ENCODE results near the gene OCA2.
"Not testable (repeated sequence)": the region's sequence is repeated elsewhere in the genome, so short reads cannot be mapped to it uniquely, and the experiment has no call there.

Gene OCA2

GRCh38 chr15:27798807-27799206, 300.3 kb downstream of the OCA2 start:
- DNase-seq: no peak

- DNase-seq: no peak
Measured at GRCh38 chr15:27797765-27798164, 301.4 kb downstream of the OCA2 start.

DNA sequence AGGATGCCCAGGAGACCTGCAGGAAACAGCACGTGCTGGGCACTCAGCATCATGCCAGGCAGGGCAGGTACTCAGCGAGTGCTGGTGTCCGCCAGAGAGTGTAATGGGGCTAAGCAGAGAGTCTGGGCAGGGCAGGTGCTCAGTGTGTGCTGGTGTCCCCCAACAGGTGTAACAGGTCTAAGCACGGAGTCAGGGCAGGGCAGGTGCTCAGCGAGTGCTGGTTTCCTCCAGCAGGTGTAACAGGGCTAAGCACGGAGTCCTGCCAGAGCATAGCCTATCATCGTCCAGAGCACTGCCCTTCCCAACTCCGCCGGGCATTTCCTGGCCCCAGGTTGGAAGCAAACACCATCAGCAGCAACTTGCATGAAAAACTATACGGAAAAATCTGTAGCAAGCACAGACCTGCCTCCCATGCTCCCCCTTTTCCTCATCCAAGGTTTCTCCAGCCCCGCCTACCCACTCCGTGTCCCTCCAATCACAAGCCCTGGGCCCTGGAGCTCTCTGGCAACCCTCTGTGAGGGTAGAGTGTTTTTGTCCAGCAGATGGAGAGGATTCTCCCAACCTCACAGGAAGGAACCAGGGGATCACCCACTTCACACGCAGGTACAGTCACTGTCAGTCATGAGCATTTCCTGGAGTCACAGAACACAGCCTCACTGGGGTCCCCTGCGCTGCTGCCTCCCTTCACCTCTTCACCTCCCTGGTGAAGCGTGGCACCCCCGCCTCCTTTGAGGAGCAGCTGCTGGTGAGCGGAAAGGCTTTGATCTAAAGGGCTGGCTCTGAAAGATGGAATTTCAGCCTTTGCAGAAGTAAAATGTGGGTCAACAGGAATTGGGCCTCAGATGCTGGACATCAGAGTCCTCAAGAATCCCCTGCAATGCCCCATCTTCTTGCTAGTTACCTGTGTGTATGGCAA, 302.5 kb downstream of the OCA2 start:
- DNase-seq: no peak

GRCh38 chr15:27792756-27793264, 306.3 kb downstream of the OCA2 start:
- no peak for DNase-seq

- DNase-seq: no peak
Measured at GRCh38 chr15:27790270-27790669, 308.8 kb downstream of the OCA2 start.

DNA sequence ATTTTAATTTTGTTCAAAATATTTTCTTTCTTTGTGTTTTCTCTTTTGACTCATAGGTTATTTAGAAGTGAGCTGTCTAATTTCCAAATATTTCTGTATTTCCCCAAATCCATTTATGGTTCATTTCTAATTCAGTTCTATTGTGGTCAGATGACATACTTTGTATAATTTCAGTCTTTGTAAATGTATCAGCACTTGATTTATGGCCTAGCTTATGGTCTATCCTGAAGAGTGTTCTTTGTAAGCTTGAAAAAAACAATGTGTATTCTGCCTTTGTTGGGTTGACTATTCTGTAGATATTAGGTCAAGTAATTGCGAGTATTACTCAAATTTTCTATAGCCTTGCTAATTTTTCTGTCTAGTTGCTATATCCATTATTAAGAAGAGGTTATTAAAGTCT, 311.2 kb downstream of the OCA2 start:
- DNase-seq: no peak

DNA sequence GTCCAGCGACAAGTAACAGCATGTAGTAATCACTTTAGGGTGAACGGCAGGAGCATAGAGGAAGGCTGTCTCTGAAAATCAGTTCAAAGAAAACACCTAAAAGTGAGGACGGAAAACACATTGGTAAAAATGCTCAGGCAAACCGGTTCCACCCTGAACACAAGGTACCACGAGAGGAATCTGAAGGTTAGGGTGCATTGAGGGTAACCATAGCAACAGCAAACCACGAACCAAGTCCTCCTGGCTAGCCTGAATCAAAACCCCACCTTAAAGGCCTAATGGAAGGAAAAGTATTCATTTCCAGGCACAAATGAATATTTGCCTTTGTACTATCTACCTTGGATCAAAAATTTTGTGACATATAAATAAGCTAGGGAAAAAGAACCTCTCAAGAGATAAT, 315.0 kb downstream of the OCA2 start:
- DNase-seq: no peak

- no peak for DNase-seq
Measured at GRCh38 chr15:27783678-27784077, 315.4 kb downstream of the OCA2 start.

GRCh38 chr15:27782125-27782524, 317.0 kb downstream of the OCA2 start:
- no peak for DNase-seq

GRCh38 chr15:27776501-27776900, 322.6 kb downstream of the OCA2 start:
- no peak for DNase-seq

DNA sequence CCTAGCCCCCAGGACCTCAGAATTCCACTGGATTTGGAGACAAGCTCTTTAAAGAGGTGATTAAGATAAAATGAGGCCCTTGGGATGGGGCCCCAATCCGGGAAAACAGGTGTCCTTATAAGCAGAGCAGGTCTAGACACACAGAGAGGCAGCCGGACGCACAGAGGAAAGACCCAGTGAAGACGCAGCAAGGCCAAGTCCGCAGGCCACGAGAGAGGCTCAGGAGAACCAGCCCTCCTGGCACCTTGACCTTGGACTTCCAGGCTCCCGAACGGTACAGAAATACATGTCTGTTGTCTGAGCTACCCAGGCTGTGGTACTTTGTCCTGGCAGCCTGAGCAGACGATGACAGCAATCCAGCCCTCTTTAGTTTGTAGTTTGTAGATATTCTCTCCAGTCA, 324.5 kb downstream of the OCA2 start:
- no peak for DNase-seq

GRCh38 chr15:27774191-27774590, 324.9 kb downstream of the OCA2 start:
- DNase-seq: no peak

GRCh38 chr15:27771892-27772291, 327.2 kb downstream of the OCA2 start:
- no peak for DNase-seq

DNA sequence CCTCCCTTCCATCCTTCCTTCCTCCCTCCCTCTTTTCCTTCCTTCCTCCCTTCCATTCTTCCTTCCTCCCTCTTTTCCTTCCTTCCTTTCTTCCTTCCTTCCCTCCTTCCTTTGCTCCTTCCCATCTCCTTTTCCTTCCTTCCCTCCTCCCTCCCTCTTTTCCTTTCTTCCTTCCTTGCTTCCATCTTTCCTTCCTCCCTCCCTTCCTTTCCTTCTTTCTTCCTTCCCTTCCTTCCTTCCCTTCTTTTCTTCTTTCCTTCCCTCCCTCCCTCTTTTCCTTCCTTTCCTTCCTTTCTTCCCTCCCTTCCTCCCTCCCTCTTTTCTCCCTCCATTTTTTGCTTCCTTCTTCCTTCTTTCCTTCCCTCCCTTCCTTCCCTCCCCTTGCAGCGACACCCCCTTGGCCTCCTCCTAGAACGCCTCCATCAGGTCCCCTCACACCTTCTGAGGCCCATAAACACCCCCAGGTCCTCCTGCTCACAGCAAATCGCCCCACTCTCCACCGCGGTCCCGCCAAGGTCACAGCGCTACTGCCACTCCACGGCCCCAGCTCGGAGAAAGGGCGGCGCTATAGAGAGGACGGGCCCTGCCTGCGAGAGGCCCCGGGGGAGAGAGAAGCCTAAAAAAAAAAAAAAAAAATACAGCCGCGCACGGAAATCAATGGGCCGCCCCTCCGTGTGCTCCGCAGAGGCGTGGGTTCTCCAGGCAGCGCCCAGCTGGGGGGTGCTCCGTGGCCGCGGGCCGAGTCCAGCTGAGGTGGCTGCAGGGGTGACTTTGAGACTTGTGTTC, 328.2 kb downstream of the OCA2 start:
- DNase-seq: no peak

DNA sequence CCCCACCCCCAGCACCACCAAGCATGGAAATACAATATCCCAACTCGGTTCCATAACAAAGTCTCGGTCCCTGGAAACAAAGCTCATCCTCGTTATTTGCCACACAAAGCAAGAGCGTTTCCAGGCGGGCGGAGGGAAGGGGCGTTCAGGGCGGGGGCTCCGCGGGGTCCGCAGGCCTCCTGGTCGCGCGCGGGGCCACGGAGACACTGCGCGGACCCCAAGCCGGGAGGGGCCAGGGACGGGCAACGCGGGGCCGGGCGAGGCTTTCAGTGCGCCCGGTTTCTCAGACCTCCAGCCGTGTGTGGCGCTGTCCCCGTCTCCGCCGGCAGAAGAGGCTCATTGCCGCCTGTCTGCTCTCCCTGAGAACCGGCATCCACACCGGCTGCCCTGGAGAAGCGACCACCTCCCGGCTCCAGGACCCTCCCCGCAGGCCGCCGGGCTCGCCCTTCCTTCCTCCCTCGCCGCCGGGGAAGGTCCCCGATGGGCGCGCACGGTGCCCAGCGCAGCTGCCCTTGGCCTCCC, 329.0 kb downstream of the OCA2 start:
- no peak for DNase-seq

DNA sequence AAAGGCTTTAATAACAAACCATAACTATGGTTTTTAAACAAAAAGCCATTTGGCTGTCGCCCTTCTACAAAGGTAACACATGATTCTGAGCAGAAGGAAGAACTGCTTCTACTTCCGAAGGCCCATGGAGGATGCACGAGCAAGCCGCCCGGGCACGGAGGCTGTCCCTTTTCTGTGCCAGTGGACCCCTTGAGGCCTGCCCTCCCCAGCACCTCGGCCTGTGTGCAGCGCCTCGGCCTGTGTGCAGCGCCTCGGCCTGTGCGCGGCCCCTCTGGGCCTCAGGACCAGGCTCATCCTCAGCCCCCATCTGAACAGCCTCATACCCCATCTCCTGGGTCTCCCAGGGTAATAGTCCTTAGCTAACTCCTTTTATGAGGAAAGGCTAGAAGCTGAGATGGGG, 329.5 kb downstream of the OCA2 start:
- DNase-seq: no peak

DNA sequence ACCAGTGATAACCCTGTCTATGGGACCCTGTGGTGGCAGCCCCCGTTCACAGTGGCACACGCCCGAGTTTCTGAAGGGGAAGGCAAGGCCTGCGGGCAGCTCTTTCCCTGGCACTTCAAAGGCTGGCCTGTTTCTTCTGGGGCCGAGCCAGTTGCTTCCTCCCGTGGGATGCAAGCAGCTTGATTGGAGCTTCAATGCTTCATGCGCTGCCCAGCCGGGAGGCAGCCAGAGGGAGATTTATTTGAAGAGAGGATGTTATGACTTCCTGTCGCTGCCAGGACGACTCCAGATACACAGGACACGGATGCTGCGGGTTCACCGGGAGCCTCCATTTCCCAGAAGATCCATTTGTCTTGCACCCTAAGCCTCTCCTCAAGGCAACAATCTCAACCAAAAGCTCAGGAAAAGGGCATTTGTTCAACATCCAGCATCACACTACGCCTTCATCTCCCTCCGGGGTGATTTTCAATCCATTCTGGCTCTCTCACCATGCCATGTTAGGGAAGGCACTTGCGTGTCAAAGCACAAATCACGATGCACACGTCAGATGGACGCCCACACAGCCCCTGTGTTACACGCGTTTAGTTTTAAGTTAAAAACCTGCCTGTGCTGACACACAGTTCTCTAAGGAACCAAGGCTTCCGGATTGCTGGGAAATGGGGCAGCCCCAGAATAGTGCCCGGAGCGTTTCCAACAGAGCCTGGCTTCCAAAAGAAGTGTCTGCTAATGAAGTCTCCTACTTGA, 330.2 kb downstream of the OCA2 start:
- DNase-seq: no peak

- no peak for DNase-seq
Measured at GRCh38 chr15:27767918-27768640, 331.0 kb downstream of the OCA2 start.

GRCh38 chr15:27767430-27767829, 331.7 kb downstream of the OCA2 start:
- DNase-seq: not testable (repeated sequence)

- no peak for DNase-seq
Measured at GRCh38 chr15:27764339-27764738, 334.8 kb downstream of the OCA2 start.

DNA sequence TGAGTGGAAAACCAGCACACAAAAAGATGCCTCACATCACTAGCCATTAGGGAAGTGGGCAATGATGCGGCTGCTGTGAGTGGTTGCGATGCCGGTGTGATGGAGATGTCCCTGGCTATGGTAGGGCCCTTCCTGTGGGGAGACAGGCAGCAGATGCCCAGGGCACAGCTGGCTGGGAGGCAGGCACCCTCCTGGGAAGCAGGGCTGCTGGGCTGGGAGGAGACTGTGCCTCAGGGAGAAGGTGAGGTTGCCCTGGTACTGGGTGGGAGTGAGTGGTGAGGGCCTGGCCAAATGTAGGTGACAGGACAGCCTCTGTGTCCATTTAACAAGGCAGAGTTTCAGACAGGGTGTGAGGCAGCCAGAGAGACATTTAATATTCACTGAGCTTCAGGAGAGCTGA, 335.6 kb downstream of the OCA2 start:
- no peak for DNase-seq

DNA sequence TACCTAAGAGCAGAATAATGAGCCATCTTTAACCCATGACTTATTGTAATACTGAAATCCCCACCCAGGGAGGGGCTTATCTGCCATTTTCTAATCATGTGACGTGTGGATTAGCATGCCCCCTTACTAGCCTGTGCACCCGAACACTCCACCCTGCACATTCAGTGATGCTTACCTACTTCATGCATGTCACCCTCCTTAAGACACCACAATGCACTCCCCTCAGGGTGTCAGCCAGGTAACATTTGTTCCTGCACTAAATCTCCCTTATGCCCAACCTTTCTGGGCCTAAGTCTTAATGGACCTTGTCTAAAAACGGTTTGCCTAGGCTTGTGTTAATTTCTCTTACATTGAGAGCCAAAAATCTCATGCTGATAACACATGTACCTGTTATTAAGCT, 336.6 kb downstream of the OCA2 start:
- no peak for DNase-seq
